Left forelimb (tissue), 1 donor: ENCODE results near the gene CRAMP1.

Experiments
- DNase-seq: peaks from one replicate; pipeline ENCODE4 v3.0.0-alpha.2; 2018; ENCODE audit warnings: low spot score

The CRAMP1 gene

GRCh38 chr16:1635070-1635469 is 22.9 kb downstream of the CRAMP1 start:
- no peak for DNase-seq

GRCh38 chr16:1637526-1637925 is 25.4 kb downstream of the CRAMP1 start:
- no peak for DNase-seq

GRCh38 chr16:1638757-1639156 is 26.6 kb downstream of the CRAMP1 start:
- no peak for DNase-seq

GRCh38 chr16:1639282-1639681 is 27.1 kb downstream of the CRAMP1 start:
- DNase-seq, result no peak

- no peak for DNase-seq
Measured at GRCh38 chr16:1639860-1640259, 27.7 kb downstream of the CRAMP1 start.

- DNase-seq, result no peak
Measured at GRCh38 chr16:1640261-1640941, 28.2 kb downstream of the CRAMP1 start.

GRCh38 chr16:1641261-1641660 is 29.1 kb downstream of the CRAMP1 start:
- DNase-seq, result no peak

- no peak for DNase-seq
Measured at GRCh38 chr16:1642148-1642547, 30.0 kb downstream of the CRAMP1 start.

- no peak for DNase-seq
Measured at GRCh38 chr16:1642753-1643152, 30.6 kb downstream of the CRAMP1 start.

GRCh38 chr16:1643521-1643920 is 31.4 kb downstream of the CRAMP1 start:
- no peak for DNase-seq

- no peak for DNase-seq
Measured at GRCh38 chr16:1645914-1646525, 33.9 kb downstream of the CRAMP1 start.

GRCh38 chr16:1647856-1648255 is 35.7 kb downstream of the CRAMP1 start:
- no peak for DNase-seq

- no peak for DNase-seq
Measured at GRCh38 chr16:1650131-1650530, 38.0 kb downstream of the CRAMP1 start.

GRCh38 chr16:1651094-1651973 is 39.2 kb downstream of the CRAMP1 start:
- DNase-seq, result no peak

- DNase-seq, result no peak
Measured at GRCh38 chr16:1651974-1652312, 39.8 kb downstream of the CRAMP1 start.

- no peak for DNase-seq
Measured at GRCh38 chr16:1653023-1653422, 40.9 kb downstream of the CRAMP1 start.

- no peak for DNase-seq
Measured at GRCh38 chr16:1654505-1655268, 42.5 kb downstream of the CRAMP1 start.

- no peak for DNase-seq
Measured at GRCh38 chr16:1655269-1655807, 43.2 kb downstream of the CRAMP1 start.

- DNase-seq, result no peak
Measured at GRCh38 chr16:1655909-1656807, 44.0 kb downstream of the CRAMP1 start.

- DNase-seq, result no peak
Measured at GRCh38 chr16:1656808-1657617, 44.9 kb downstream of the CRAMP1 start.
